ENCODE data around the gene ZNF264. TPM values are rescaled to one million over a fixed set of nuclear protein-coding genes. Genes with fewer than 3 reads are reported as not detected.

ZNF264 gene
- total RNA-seq, 1 experiment from 2014 or later: 44.1 TPM

DNA sequence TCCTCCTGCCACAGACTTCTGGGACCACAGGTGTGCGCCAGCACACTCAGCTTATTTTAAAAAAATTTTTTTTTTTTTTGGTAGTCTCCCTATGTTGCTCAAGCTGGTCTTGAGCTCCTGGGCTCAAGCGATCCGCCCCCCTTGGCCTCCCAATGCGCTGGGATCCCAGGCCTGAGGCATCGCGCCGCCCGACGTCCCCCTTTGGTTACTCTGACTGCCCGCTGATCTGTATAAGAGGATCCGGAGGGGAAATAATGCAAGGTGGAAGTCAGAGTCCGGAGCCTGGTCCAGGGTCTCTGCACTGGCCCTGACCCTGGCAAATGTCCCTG lies 48.6 kb downstream of the ZNF264 start:
- Histone ChIP-seq H3K4me1 (ENCODE audit: insufficient read depth, low read length) (peaks cover 17% of the 10 kb centered on the region), H3F3A (ENCODE audit: low read length, unreplicated experiment) (no peaks in the 10 kb centered on the region), H4K20me1 (ENCODE audit: low read length) (no peaks in the 10 kb centered on the region), H3K9me3 (ENCODE audit: low read length) (no peaks in the 10 kb centered on the region), H3K4me2 (ENCODE audit: low read length) (peak overlapping the region; percentile 98), H3K79me2 (ENCODE audit: low read length) (peaks cover 41% of the 10 kb centered on the region), H3K27me3 (ENCODE audit: low read length) (no peaks in the 10 kb centered on the region), H3K27ac (ENCODE audit: low read length) (peak overlapping the region; percentile 64), H3K4me3 (ENCODE audit: low read length) (peak overlapping the region; percentile 77), H3K9ac (ENCODE audit: low read length) (peak overlapping the region; percentile 89), H2AFZ (ENCODE audit: low read length) (peak overlapping the region; percentile 99), H3K9me2 (replicated peaks; ENCODE audit: low read length) (no peaks in the 10 kb centered on the region), H3K36me3 (ENCODE audit: low read depth, low read length) (peaks cover 10% of the 10 kb centered on the region)
- ChIA-PET POLR2A (ENCODE audit: unreplicated experiment) (no interaction called here), CTCF (no interaction called here)
- BruUV-seq (replicated peaks): TSS peak; percentile 99
- DNase-seq (no peak), ATAC-seq (no peak)
- TF ChIP-seq EZH2phosphoT487 (IDR thresholded peaks at IDR 0.05; ENCODE audit: borderline replicate concordance, low read length): no peak
- TF ChIP-seq EZH2 (IDR thresholded peaks at IDR 0.05; ENCODE audit: low read length, unreplicated experiment): no peak
- TF ChIP-seq, protein P1, sequence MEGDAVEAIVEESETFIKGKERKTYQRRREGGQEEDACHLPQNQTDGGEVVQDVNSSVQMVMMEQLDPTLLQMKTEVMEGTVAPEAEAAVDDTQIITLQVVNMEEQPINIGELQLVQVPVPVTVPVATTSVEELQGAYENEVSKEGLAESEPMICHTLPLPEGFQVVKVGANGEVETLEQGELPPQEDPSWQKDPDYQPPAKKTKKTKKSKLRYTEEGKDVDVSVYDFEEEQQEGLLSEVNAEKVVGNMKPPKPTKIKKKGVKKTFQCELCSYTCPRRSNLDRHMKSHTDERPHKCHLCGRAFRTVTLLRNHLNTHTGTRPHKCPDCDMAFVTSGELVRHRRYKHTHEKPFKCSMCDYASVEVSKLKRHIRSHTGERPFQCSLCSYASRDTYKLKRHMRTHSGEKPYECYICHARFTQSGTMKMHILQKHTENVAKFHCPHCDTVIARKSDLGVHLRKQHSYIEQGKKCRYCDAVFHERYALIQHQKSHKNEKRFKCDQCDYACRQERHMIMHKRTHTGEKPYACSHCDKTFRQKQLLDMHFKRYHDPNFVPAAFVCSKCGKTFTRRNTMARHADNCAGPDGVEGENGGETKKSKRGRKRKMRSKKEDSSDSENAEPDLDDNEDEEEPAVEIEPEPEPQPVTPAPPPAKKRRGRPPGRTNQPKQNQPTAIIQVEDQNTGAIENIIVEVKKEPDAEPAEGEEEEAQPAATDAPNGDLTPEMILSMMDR (conservative IDR thresholded peaks at IDR 0.05; ENCODE audit: low read depth, low read length): no peak
- intact Hi-C loops (cut with micrococcal nuclease): loop anchor here (1.0 kb wide), 2 partner anchors 40 to 111 kb away; partner anchors contain the start of genes ZNF304 and ZNF460

DNA sequence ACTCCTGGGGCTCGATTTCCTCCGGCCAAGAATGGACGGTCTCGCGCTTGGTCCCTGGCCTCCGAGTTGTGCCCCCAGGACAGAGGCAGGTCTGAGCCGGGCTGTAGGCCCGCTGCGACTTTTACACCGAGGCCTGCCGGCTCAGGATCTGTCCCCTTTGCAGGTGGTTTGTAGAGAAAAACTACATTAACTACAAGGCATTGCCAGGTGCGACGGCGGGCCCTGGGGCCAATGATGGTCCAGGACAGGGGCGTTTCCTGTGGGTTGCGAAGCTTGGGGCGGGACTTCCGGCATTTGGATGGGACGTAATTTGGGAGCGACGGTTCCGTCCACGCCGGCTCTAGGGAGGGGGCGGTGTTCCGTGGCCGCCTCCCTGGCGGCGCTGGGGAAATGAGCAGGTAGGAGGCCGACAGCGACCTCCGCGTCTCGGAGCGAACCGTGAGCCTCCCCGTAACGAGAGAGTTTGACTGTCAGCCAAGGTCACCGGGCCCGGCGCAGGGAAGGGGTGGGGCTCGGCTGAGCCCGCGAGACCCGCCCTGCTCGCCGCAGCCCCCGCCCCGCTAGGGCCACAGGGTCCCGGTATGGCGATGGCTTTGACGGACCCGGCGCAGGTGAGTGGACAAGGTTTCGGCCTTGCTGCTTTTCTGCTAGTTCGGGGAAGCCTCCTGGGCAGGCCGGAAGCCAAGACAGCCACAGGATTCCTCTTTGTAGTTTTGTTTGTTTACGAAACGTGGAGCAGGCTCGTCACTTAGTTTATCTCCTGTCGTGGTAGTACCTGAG lies 49.2 kb downstream of the ZNF264 start, which contains the start of gene ZNF805:
Gene ZNF805 (plus strand): TSS at position 322 of the 780 bp plus-strand sequence. CDS start 260 bp downstream, at position 582.
- intact Hi-C loops (cut with micrococcal nuclease): loop anchor here (1.0 kb wide), 2 partner anchors 40 to 111 kb away; partner anchors contain the start of genes ZNF304 and ZNF460
- H3K4me3 ChIP-seq (ENCODE audit: low read length): peak within 1 kb of the TSS; percentile 77
- H3K9me3 ChIP-seq (ENCODE audit: low read length): no peaks in the 10 kb centered on the region
- H3K36me3 ChIP-seq (ENCODE audit: low read depth, low read length): peaks cover 10% of the 10 kb centered on the region
- H4K20me1 ChIP-seq (ENCODE audit: low read length): no peaks in the 10 kb centered on the region
- peaks cover 44% of the 10 kb centered on the region for H3K79me2 ChIP-seq (ENCODE audit: low read length)
- peak within 1 kb of the TSS; percentile 64 for H3K27ac ChIP-seq (ENCODE audit: low read length)
- no peaks in the 10 kb centered on the region for H3K9me2 ChIP-seq (replicated peaks; ENCODE audit: low read length)
- ATAC-seq: peak; percentile 98
- BruUV-seq (replicated peaks): TSS peak; percentile 46
- H3K4me2 ChIP-seq (ENCODE audit: low read length): peak within 1 kb of the TSS; percentile 98
- ChIA-PET POLR2A (ENCODE audit: unreplicated experiment) (interaction anchor here (0.5 to 0.6 kb wide), 2 partner anchors 114 to 149 kb away, joined by 3 read pairs; no protein-coding TSS in a partner anchor), CTCF (no interaction called here)
- peak within 1 kb of the TSS; percentile 89 for H3K9ac ChIP-seq (ENCODE audit: low read length)
- no peaks in the 10 kb centered on the region for H3K27me3 ChIP-seq (ENCODE audit: low read length)
- DNase-seq: peak; percentile 97
- H3F3A ChIP-seq (ENCODE audit: low read length, unreplicated experiment): no peaks in the 10 kb centered on the region
- H2AFZ ChIP-seq (ENCODE audit: low read length): peak within 1 kb of the TSS; percentile 99
- H3K4me1 ChIP-seq (ENCODE audit: insufficient read depth, low read length): peaks cover 17% of the 10 kb centered on the region
- TF ChIP-seq EZH2phosphoT487 (IDR thresholded peaks at IDR 0.05; ENCODE audit: borderline replicate concordance, low read length): no peak
- TF ChIP-seq, protein P1 (conservative IDR thresholded peaks at IDR 0.05; ENCODE audit: low read depth, low read length): peak; percentile 25; the same call in 1 of the 2 replicates
- no peak for TF ChIP-seq EZH2 (IDR thresholded peaks at IDR 0.05; ENCODE audit: low read length, unreplicated experiment)

DNA sequence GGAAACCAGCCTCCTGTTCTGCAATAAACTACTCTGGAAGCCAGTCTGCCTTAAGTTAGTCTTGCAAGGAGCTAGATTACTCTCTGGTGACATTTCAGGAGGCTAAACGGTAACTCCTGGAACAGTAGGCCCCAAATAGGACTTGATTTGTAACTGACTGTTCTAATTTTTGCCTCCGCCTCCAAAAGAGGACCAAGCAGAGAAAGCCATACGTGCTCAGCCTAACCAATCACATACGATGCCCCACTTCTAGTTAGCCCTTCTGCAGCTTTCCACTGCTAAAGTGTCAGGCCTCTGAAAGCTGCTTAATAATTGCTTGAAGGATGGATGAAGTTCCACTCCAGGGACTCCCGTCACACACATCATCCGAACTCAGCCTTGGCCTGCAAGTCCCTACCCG lies 49.9 kb downstream of the ZNF264 start:
- Histone ChIP-seq H3F3A (ENCODE audit: low read length, unreplicated experiment) (no peaks in the 10 kb centered on the region), H3K4me2 (ENCODE audit: low read length) (peak overlapping the region; percentile 98), H3K27me3 (ENCODE audit: low read length) (no peaks in the 10 kb centered on the region), H3K9me3 (ENCODE audit: low read length) (no peaks in the 10 kb centered on the region), H3K4me1 (ENCODE audit: insufficient read depth, low read length) (peaks cover 17% of the 10 kb centered on the region), H3K27ac (ENCODE audit: low read length) (peak overlapping the region; percentile 64), H3K4me3 (ENCODE audit: low read length) (peak overlapping the region; percentile 77), H3K9ac (ENCODE audit: low read length) (peak overlapping the region; percentile 89), H3K36me3 (ENCODE audit: low read depth, low read length) (peaks cover 13% of the 10 kb centered on the region), H3K9me2 (replicated peaks; ENCODE audit: low read length) (no peaks in the 10 kb centered on the region), H3K79me2 (ENCODE audit: low read length) (peaks cover 49% of the 10 kb centered on the region), H4K20me1 (ENCODE audit: low read length) (no peaks in the 10 kb centered on the region), H2AFZ (ENCODE audit: low read length) (peak overlapping the region; percentile 99)
- TF ChIP-seq EZH2 (IDR thresholded peaks at IDR 0.05; ENCODE audit: low read length, unreplicated experiment) (no peak), EZH2phosphoT487 (IDR thresholded peaks at IDR 0.05; ENCODE audit: borderline replicate concordance, low read length) (no peak)
- TF ChIP-seq, protein P1 (conservative IDR thresholded peaks at IDR 0.05; ENCODE audit: low read depth, low read length): no peak
- CTCF ChIA-PET: no interaction called here
- ATAC-seq (peak; percentile 9), DNase-seq (no peak)
- no TSS peak for BruUV-seq (replicated peaks)
- POLR2A ChIA-PET (ENCODE audit: unreplicated experiment): no interaction called here
- intact Hi-C loops (cut with micrococcal nuclease): no loop called here

Data from PC-3 (cell line).